HG03135 (cell line): ENCODE measurements around the gene NOS2.
"Not testable (repeated sequence)": the region's sequence is repeated elsewhere in the genome, so short reads cannot be mapped to it uniquely, and the experiment has no call there.

Experiments used
- ATAC-seq: cut with Tn5 transposase; IDR thresholded peaks from one replicate; pipeline ENCODE4 v1.9.1; 2021; ENCODE audit warnings: mild to moderate bottlenecking, moderate library complexity; ENCODE audit not compliant: unreplicated experiment

Gene NOS2

GRCh38 chr17:27800522-27800921, at the start of gene NOS2:
Gene NOS2 (minus strand): TSS chr17:27800529. CDS start chr17:27798809, 1,720 bp downstream.
- ATAC-seq: no peak

GRCh38 chr17:27849474-27850185, 49.3 kb upstream of the NOS2 start:
- ATAC-seq: no peak

GRCh38 chr17:27848931-27849330, 48.6 kb upstream of the NOS2 start:
- no peak for ATAC-seq

- ATAC-seq: not testable (repeated sequence)
Measured at GRCh38 chr17:27846808-27847307, 46.5 kb upstream of the NOS2 start.

GRCh38 chr17:27846042-27846655, 45.8 kb upstream of the NOS2 start:
- no peak for ATAC-seq

- ATAC-seq: no peak
Measured at GRCh38 chr17:27845264-27846041, 45.1 kb upstream of the NOS2 start.

- ATAC-seq: no peak
Measured at GRCh38 chr17:27840688-27841087, 40.4 kb upstream of the NOS2 start.

DNA sequence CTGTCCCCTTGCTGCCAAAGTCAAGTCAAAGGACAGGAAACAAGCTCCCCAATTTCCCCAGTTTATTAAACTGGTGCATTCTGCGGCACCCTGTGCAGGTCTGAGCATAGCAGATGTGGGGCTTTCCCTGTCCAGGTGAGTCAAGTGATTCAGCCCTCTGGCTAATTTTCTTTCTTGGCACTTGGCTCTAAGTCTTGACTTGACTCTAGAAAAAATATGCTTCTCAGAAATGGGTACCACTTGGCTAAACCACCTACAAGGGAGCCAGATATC, 40.0 kb upstream of the NOS2 start:
- not testable (repeated sequence) for ATAC-seq

DNA sequence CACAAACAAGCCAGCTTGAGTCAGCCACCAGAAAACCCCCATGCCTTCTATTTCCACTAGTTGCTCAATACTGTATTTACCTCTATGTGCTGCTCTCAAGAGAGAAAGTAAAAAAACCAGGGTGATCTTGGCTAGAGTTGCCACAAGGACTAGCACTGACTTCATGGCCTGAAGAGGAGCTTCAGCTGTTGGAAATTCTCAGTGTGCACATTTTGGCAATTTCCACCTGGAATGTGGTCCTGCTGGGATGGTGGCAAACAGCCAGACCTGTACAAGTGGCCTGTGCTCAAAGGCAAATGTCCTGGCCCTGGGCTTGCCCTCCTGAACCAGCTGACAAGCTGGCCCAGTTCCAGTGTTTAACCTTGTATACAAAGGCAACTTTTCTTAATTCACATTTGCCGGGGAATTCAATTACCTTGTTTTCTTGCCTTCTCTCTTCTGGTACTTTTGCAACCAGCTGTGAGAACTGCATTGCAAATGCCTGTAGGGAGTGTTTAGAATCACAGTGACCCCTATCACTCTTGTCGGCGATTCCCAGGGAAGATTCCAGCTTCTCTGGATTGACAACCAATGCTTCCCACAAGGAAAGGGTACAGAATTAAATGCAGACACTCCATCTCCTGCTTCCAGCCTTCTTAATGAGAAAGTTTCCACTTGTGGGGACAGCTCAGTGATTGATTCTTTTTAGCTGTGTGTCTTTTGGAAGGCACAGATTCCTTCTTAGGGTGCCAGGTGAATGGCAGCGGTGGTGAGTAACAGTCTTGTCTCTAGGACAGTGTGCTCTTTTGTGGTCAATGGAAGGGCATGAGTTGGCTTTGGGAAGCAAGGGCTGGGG, 39.5 kb upstream of the NOS2 start:
- ATAC-seq: not testable (repeated sequence)

- not testable (repeated sequence) for ATAC-seq
Measured at GRCh38 chr17:27838607-27839006, 38.3 kb upstream of the NOS2 start.

GRCh38 chr17:27837769-27838168, 37.4 kb upstream of the NOS2 start:
- not testable (repeated sequence) for ATAC-seq

DNA sequence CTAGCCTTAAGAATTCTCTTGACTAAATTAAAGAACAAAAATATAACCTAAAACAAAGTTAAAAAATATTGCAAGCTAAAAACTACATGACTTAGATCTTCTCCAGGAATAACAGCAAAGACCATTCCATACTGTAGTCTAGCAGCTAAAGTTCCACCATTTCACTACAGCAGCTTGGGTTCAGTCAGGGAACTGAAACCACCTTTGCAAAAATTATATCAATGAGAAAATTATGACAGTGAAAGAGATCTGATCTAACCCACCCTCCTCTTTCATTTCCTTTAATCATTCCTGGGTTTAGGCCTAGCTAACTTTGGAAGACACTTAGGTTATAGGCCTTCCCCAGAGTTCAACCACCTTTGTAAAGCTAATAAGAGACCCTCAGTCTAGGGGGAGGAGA, 36.3 kb upstream of the NOS2 start:
- ATAC-seq: no peak

DNA sequence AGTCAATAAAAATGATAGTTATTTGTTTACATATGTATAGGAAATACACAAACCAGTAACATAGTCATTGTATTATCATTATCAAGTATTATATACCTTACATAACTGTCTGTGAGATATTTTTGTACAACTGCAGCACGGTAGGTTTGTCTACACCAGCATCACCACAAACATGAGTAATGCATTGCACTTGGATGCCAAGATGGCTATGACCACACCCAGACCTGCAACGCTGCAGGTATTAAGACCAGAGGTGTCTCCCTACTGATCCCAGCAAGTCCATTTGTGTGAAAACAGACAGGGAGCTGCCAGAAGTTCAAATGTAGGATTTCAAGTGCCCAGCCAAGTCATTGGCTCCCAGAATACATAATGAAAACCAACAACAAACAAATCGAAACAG, 34.2 kb upstream of the NOS2 start:
- no peak for ATAC-seq

DNA sequence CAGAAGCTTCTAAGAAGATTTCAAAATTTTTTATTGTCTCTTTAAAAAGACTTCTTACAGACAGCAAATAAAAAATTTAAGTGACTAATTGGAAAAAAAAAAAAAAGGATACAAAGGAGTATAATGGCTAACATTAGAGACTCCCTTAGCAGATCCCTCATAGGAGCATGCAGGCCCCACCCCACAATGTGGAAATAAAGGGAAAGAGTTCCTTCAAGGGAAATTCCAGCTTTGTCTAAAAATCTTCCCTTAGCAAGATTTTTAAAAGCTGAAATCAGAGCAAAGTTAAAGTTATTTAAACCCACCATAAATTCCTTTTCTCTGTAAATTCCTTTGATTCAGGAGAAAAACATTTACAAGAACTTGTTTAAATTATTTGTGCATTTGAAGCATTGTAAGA, 32.5 kb upstream of the NOS2 start:
- ATAC-seq: no peak

DNA sequence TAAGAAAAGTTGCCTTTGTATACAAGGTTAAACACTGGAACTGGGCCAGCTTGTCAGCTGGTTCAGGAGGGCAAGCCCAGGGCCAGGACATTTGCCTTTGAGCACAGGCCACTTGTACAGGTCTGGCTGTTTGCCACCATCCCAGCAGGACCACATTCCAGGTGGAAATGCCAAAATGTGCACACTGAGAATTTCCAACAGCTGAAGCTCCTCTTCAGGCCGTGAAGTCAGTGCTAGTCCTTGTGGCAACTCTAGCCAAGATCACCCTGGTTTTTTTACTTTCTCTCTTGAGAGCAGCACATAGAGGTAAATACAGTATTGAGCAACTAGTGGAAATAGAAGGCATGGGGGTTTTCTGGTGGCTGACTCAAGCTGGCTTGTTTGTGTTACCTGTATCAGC, 29.6 kb upstream of the NOS2 start:
- ATAC-seq: not testable (repeated sequence)

GRCh38 chr17:27829143-27829711, 28.9 kb upstream of the NOS2 start:
- ATAC-seq: not testable (repeated sequence)

GRCh38 chr17:27825459-27825858, 25.1 kb upstream of the NOS2 start:
- no peak for ATAC-seq

DNA sequence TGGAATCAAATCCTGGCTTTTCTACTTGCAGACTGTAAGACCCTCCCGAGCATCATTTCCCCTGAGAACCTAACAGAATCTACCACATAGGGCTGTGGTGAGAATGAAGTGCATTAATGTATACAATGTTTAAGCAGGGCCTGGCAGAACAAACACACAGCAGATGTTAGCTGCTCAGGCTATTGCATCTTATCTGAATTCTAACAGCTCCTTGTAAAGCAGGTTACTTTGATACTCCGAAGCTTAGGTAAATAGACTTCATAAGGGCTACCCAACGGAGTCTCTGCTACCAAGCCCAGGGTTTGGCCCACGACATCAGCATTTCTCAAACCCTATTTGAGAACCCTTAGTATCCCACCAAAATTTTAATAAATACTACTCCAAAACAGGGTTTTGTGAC, 24.4 kb upstream of the NOS2 start:
- no peak for ATAC-seq

DNA sequence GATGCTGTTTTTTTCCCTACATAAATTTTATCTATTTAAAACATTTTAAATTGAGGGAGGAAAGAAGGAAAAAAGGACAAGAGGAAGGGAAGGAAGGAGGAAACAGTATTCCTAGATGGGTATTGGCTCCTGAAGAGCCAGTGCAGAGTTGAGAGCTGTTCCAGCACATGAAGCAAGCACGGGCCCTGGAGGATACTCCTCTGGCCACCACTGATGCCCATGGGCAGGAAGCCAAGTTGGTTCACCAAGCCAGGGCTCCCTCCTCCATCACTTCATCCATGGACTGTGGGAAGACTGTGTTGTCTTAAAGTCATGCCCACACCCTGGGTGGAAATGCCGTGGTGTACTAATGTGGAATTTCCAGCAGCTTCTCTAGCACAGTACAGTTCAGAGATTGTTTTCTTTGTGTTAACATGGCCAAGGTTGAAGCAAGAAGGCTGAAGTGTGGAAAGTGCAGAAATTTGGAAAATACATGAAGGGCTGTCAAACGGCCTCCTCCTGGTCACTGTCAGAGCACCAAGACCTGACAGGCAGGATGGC, 23.9 kb upstream of the NOS2 start:
- no peak for ATAC-seq

DNA sequence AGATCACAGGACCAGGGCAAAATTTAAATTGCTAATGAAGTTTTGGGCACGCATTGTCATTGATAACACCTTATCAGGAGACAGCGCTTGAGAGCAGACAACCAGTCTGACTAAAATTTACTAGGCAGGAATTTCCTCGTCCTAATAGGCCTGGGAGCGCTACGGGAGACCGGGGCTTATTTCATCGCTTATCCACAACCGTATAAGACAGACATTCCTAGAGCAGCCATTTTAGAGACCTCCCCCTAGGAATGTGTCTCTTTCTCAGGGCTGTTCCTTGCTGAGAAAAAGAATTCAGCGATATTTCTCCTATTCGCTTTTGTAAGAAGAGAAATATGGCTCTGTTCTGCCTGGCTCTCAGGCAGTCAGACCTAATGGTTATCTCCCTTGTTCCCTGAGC, 21.8 kb upstream of the NOS2 start:
- ATAC-seq: not testable (repeated sequence)
